Stimulated activated CD4-positive, alpha-beta T cell treated with anti-CD3 and anti-CD28 coated beads, Interleukin-1b, Interleukin-23, amount 100 ng/mL, for 1 hour (primary cell): Measurements from ENCODE around the gene PLCD3.

Source experiments
- DNase-seq, 2 donors: peaks; one replicate each; pipeline ENCODE4 v3.0.0-alpha.2; 2020; ENCODE audit warnings: low read depth in 2 of 2

PLCD3 gene

GRCh38 chr17:45149669-45150664, 17.7 kb upstream of the PLCD3 start:
- DNase-seq, result no peak

- peak in 1 of 2 donors; percentile 38 for DNase-seq
Measured at GRCh38 chr17:45149037-45149668, 16.8 kb upstream of the PLCD3 start.

DNA sequence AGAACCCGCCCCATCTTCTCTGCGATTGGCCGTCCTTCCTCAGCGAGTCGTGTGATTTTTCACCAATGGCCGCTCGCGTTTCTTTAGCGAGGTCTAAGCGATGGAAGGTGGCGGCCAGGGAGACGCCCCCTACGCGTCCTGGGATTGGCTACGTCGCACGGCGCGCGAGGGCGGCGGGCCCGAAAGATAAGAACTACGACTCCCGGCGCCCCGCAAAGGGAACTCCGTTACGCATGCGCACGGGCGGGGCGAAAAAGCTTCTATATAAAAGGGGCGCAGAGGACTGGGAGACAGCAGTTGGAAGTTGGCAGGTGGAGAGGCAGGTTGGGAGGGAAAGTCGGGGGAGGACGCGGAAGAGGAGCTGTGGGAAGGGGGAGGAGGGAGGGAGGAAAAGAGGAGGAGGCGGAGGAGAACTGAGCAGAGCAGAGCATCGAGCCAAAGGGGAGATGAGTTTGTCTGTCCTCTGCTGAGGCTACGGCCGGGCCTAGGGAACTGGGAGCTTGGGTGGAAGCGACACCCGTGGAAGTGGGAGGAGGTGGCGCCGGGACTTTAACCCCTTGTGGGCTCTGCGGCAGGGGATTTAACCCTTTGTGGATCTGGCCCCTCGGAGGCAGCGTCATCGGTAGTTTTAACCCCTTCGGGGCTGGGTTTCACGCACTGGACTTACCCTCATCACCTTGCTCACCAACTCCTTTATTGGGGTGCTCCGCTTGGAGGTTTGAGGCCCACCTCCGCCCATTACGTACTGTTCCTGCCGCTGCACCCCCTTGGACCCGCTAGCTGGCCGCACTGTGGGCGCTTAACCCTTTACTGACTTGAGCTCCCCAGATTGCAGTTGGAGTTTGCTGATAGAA, 16.1 kb upstream of the PLCD3 start, which contains the start of gene HEXIM1:
Gene HEXIM1 (plus strand): TSS at position 293 of the 854 bp plus-strand sequence. CDS start 716 bp downstream, outside the sequence.
- peak; percentile 97 to 98 for DNase-seq

GRCh38 chr17:45147581-45148182, 15.4 kb upstream of the PLCD3 start:
- DNase-seq, result peak; percentile 41 to 54

- no peak for DNase-seq
Measured at GRCh38 chr17:45146890-45147580, 14.7 kb upstream of the PLCD3 start.

DNA sequence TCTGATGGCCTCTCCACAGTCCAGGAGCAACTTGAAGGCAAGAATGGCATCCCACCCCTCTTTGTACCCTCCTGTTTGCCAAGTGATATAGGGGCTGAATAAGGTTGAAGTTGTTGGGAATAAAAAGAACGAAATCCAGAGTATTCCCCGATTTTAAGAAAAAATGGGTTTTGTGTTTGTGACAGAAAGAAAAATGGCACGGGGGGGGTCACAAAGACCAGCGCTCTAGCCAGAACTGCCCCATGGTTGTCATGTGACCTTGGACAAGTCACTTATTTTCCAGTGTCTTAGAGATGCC, 14.2 kb upstream of the PLCD3 start:
- DNase-seq, result no peak

DNA sequence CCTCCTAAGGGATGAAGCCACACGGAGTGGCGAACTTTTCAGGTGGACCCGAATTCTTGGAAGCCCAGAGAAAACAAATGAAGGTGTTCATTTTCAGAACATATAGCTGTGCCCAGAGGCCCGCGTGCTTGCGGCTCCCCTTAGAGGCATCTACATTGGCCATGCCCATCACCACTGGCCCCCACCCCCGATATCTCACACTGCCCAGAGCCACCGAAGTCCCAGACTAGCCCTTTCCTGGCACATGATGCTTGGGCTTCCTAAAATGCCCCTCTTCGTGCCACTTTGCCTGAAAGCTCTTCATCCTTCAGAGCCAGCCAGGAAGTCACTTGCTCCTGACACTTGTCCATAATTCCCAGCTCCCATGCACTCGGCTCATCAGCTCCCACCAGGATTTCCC, 13.9 kb upstream of the PLCD3 start:
- DNase-seq, result no peak

DNA sequence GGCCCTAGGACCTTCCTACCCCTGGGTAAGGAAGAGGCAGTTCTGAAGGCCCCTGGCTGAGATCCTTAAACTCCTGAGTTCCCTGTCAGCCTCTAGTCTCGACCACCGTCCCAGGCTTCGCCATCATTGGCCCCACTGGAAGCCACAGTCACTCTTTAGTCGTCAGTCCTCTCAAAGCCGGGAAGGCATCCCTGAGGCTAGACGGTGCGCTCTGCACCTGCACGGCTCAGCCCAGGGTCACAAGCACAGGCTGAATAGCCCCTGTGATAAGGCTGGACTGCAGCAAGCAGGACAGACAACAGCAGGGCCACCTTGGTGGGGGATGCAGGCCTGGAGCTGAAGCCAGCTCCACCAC, 12.7 kb upstream of the PLCD3 start:
- no peak for DNase-seq

DNA sequence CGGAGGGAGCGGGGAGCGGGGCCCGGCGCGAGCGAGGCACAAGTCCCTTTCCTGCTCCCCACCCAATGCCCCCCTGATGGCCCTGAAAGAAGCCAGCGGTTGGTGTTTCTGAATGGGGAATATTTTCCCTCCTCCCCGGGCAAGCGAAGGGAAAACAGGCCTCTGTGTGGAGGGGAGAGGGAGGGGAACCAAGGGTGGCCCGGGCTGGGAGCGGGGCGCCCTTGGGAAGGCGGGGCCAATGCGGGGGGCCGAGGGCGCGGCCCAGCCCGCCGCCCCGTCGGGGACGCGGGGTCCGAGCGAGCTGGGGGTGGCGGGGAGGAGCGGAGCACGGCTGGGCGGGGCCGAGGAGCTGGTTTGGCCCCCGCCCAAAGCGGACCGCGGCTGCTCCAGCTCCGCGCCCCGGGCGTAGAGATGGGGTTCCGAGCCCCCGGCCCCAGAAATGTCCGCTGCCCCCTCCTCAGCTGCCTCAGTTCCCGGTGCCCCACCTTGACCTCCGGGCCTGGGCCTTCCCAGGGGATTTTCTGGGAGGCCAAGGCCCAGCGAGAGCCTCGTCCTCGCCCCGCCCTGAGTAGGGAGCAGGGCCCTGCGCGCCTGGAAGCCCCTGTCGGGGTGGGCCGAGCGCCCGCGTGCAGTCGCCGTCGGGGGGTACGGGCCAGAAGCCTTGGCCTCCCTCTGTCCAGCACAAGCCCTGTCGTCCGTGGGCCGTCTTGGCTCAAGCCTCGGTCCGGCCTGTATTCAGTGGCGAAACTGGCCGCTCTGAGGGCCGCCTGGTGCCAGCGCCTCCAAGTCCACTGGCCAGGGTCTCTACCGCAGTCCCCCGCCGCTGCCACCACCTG, 12.1 kb upstream of the PLCD3 start:
- DNase-seq, result no peak

GRCh38 chr17:45143767-45144198, 11.5 kb upstream of the PLCD3 start:
- DNase-seq, result no peak

GRCh38 chr17:45143094-45143670, 10.9 kb upstream of the PLCD3 start:
- DNase-seq, result no peak

DNA sequence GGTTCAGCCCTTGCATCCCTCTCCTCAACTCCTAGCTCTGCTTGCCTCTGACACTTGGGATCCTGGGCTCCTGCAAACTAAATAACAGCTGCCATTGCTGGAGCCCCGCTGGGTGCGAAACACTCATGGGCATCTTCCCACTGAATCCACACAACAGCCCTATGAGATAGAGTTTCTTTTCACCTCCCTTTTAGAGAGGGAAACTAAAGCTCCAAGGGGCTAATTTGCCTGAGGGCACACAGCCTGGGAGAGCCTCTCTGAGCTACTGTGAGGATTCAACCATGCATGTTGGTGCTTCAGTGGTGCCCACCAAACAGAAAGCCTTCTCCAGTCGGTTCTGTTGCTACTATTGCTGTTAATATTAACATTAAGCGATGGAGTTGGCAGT, 7.2 kb upstream of the PLCD3 start:
- DNase-seq, result no peak

- DNase-seq, result no peak
Measured at GRCh38 chr17:45138911-45139532, 6.7 kb upstream of the PLCD3 start.

- no peak for DNase-seq
Measured at GRCh38 chr17:45137561-45138305, 5.4 kb upstream of the PLCD3 start.

- DNase-seq, result no peak
Measured at GRCh38 chr17:45136846-45137560, 4.7 kb upstream of the PLCD3 start.

DNA sequence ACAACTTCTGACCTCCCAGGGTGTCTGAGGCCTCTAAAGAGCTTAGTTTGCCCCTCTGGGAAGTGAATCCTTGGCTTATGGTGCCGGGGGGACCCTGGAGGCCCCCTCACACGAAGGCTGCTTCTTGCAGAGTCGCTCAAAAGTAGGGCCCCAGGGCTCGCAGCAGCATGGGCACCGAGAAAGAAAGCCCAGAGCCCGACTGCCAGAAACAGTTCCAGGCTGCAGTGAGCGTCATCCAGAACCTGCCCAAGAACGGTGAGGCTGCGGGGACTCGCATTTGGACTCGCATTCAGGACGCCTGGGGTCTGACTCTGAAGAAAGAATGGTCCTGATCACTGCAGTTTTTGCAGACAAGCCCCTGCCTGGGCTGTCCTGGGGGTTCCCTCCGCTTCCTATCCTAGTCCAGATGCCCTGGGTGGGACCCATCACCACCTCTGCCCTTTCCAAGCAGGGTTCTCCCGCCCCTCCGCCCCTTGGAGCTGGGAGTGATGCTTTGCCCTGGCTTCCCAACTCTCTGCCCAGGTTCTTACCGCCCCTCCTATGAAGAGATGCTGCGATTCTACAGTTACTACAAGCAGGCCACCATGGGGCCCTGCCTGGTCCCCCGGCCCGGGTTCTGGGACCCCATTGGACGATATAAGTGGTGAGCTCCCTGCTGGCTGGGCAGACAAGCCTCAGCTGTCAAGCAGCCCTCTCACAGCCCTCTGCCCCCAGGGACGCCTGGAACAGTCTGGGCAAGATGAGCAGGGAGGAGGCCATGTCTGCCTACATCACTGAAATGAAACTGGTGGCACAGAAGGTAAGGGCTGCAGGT, 3.9 kb upstream of the PLCD3 start:
- DNase-seq, result no peak
